ENCODE data around the gene GRB10.

GRCh38 chr7:50667338-50667737 lies 115.4 kb downstream of the GRB10 start:
- no peak for TF ChIP-seq ESRRG (CRISPR knock-in tag; IDR thresholded peaks at IDR 0.05)
- TF ChIP-seq CSDC2 (CRISPR knock-in tag; IDR thresholded peaks at IDR 0.05), result no peak
- TF ChIP-seq, protein P1, sequence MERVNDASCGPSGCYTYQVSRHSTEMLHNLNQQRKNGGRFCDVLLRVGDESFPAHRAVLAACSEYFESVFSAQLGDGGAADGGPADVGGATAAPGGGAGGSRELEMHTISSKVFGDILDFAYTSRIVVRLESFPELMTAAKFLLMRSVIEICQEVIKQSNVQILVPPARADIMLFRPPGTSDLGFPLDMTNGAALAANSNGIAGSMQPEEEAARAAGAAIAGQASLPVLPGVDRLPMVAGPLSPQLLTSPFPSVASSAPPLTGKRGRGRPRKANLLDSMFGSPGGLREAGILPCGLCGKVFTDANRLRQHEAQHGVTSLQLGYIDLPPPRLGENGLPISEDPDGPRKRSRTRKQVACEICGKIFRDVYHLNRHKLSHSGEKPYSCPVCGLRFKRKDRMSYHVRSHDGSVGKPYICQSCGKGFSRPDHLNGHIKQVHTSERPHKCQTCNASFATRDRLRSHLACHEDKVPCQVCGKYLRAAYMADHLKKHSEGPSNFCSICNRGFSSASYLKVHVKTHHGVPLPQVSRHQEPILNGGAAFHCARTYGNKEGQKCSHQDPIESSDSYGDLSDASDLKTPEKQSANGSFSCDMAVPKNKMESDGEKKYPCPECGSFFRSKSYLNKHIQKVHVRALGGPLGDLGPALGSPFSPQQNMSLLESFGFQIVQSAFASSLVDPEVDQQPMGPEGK (CRISPR knock-in tag; IDR thresholded peaks at IDR 0.05; ENCODE audit: borderline replicate concordance), result no peak
- TF ChIP-seq, protein P2, sequence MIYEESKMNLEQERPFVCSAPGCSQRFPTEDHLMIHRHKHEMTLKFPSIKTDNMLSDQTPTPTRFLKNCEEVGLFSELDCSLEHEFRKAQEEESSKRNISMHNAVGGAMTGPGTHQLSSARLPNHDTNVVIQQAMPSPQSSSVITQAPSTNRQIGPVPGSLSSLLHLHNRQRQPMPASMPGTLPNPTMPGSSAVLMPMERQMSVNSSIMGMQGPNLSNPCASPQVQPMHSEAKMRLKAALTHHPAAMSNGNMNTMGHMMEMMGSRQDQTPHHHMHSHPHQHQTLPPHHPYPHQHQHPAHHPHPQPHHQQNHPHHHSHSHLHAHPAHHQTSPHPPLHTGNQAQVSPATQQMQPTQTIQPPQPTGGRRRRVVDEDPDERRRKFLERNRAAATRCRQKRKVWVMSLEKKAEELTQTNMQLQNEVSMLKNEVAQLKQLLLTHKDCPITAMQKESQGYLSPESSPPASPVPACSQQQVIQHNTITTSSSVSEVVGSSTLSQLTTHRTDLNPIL (CRISPR knock-in tag; IDR thresholded peaks at IDR 0.05; ENCODE audit: low read depth), result no peak
- TF ChIP-seq SNAI2 (CRISPR knock-in tag; IDR thresholded peaks at IDR 0.05), result no peak
- no peak for TF ChIP-seq TOX (CRISPR knock-in tag; IDR thresholded peaks at IDR 0.05; ENCODE audit: borderline replicate concordance)
- no peak for TF ChIP-seq ZC3H10 (CRISPR knock-in tag; IDR thresholded peaks at IDR 0.05)
- no peak for TF ChIP-seq TCF4 (CRISPR knock-in tag; IDR thresholded peaks at IDR 0.05; ENCODE audit: borderline replicate concordance)
- TF ChIP-seq, protein P3, sequence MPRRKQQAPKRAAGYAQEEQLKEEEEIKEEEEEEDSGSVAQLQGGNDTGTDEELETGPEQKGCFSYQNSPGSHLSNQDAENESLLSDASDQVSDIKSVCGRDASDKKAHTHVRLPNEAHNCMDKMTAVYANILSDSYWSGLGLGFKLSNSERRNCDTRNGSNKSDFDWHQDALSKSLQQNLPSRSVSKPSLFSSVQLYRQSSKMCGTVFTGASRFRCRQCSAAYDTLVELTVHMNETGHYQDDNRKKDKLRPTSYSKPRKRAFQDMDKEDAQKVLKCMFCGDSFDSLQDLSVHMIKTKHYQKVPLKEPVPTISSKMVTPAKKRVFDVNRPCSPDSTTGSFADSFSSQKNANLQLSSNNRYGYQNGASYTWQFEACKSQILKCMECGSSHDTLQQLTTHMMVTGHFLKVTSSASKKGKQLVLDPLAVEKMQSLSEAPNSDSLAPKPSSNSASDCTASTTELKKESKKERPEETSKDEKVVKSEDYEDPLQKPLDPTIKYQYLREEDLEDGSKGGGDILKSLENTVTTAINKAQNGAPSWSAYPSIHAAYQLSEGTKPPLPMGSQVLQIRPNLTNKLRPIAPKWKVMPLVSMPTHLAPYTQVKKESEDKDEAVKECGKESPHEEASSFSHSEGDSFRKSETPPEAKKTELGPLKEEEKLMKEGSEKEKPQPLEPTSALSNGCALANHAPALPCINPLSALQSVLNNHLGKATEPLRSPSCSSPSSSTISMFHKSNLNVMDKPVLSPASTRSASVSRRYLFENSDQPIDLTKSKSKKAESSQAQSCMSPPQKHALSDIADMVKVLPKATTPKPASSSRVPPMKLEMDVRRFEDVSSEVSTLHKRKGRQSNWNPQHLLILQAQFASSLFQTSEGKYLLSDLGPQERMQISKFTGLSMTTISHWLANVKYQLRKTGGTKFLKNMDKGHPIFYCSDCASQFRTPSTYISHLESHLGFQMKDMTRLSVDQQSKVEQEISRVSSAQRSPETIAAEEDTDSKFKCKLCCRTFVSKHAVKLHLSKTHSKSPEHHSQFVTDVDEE (CRISPR knock-in tag; IDR thresholded peaks at IDR 0.05), result no peak
- no peak for TF ChIP-seq ZFP30 (CRISPR knock-in tag; IDR thresholded peaks at IDR 0.05)
- TF ChIP-seq PPARA (CRISPR knock-in tag; IDR thresholded peaks at IDR 0.05; ENCODE audit: borderline replicate concordance), result no peak
- TF ChIP-seq ZFP3 (CRISPR knock-in tag; IDR thresholded peaks at IDR 0.05), result no peak
- TF ChIP-seq ZNF8 (CRISPR knock-in tag; IDR thresholded peaks at IDR 0.05), result no peak
- TF ChIP-seq GLIS3 (CRISPR knock-in tag; IDR thresholded peaks at IDR 0.05), result no peak
